ENCODE data around the gene EXOC8. TPM values are rescaled to one million over a fixed set of nuclear protein-coding genes. Genes with fewer than 3 reads are reported as not detected.

The EXOC8 gene
- total and polyA plus RNA-seq, 2 of the 8 experiments (the other 6 are each of a cell fraction or from before 2014, with no cell fraction given), result 2.0 to 9.8 TPM

DNA sequence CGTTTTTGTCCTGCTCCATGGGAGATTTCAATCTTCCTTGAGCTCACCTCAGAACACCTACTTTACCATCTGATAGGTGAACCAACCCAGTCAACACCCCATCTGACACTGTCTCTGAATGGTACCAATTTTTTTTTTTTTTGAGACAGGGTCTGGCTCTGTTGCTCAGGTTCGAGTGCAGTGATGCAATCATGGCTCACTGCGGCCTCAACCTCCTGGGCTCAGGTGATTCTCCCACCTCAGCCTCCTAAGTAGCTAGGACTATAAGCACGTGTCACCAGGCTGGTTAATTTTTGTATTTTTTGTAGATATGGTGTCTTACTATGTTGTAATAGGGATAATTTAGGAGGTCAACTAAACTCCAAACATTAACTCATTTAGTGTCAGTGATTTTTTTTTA, 36.7 kb upstream of the EXOC8 start:
- no peak overlapping the region for H2BK120ac ChIP-seq (replicated peaks; ENCODE audit: low read depth, low read length)
- ChIA-PET CTCF (ENCODE audit: partially characterized antibody) (interaction anchor here (1.0 to 2.6 kb wide), 2 partner anchors 12 to 216 kb away, joined by 3 to 7 read pairs; no protein-coding TSS in a partner anchor), POLR2A (ENCODE audit: partially characterized antibody) (no interaction called here)
- no peak overlapping the region for H3K4me3 ChIP-seq (ENCODE audit: extremely low read depth in 1 of 4, insufficient read depth in 2 of 4, low read depth in 3 of 4, low read length in 4 of 4)
- TF ChIP-seq ASH2L (IDR thresholded peaks at IDR 0.05; ENCODE audit: low read length) (no peak), CEBPB (IDR thresholded peaks at IDR 0.05; ENCODE audit: low read depth, low read length) (0 out of 2 replicates have a peak, but pooled peaks have one; percentile 10)
- DNase-seq (ENCODE audit: low read depth in 1 of 2, low spot score in 2 of 2) (no peak), FAIRE-seq (no peak)
- no peak overlapping the region for H3K14ac ChIP-seq (ENCODE audit: insufficient read length)
- H2BK20ac ChIP-seq (ENCODE audit: low read length), result no peak overlapping the region
- no peak overlapping the region for H2BK15ac ChIP-seq (ENCODE audit: low read length)
- H3K56ac ChIP-seq (replicated peaks; ENCODE audit: insufficient read length, low read depth, low read length), result no peak overlapping the region
- H3K27me3 ChIP-seq (replicated peaks in 1 of 4; ENCODE audit: control insufficient read depth in 3 of 4, extremely low read depth in 1 of 4, insufficient read depth in 3 of 4, low read length in 3 of 4), result no peaks in the 10 kb centered on the region
- H3K4me2 ChIP-seq (ENCODE audit: insufficient read depth in 1 of 2, low read depth in 2 of 2, low read length in 2 of 2), result no peak overlapping the region
- H3K27ac ChIP-seq (ENCODE audit: low read depth, low read length), result no peak overlapping the region
- H3K79me2 ChIP-seq (ENCODE audit: control insufficient read depth in 1 of 2, insufficient read depth in 2 of 2, low read length in 2 of 2), result no peaks in the 10 kb centered on the region
- no peak overlapping the region for H3K23ac ChIP-seq (ENCODE audit: insufficient read length)
- no peak overlapping the region for H3K18ac ChIP-seq (ENCODE audit: extremely low read depth, low read length)
- no peaks in the 10 kb centered on the region for H3K36me3 ChIP-seq (ENCODE audit: control insufficient read depth in 2 of 4, insufficient read depth in 4 of 4, low read length in 3 of 4)
- H3K4me1 ChIP-seq (replicated peaks in 1 of 4; ENCODE audit: control insufficient read depth in 3 of 4, insufficient read depth in 4 of 4, low read length in 3 of 4), result peaks cover 0 to 6% (median 0%) of the 10 kb centered on the region in 4 experiments; a peak in 2 of 7 replicates
- H3K4ac ChIP-seq (replicated peaks; ENCODE audit: insufficient read length, low read depth, low read length), result no peak overlapping the region
- no peak overlapping the region for H3K9ac ChIP-seq (replicated peaks in 1 of 4; ENCODE audit: extremely low read depth in 1 of 4, low read depth in 3 of 4, low read length in 3 of 4)
- 82% methylated on average over 3 of the region's 4 CpGs; no CpG with 5 or more reads in 1 of the 2 experiments for WGBS, 2 experiments (ENCODE audit: extremely low coverage in 1 of 2, insufficient coverage in 1 of 2, insufficient read length in 1 of 2, insufficient replicate concordance in 2 of 2, low coverage in 1 of 2, low lambda C conversion rate in 2 of 2, missing lambda C conversion rate in 1 of 2)
- H2BK5ac ChIP-seq (ENCODE audit: low read depth, low read length), result no peak overlapping the region
- peaks cover 0 to 1% of the 10 kb centered on the region in 2 experiments for H4K20me1 ChIP-seq (replicated peaks in 1 of 2; ENCODE audit: control insufficient read depth in 1 of 2, insufficient read depth in 2 of 2, low read length in 2 of 2)
- H4K91ac ChIP-seq (replicated peaks; ENCODE audit: insufficient read length, low read length), result no peak overlapping the region
- no peaks in the 10 kb centered on the region for H3K79me1 ChIP-seq (ENCODE audit: low read depth, low read length)
- H4K8ac ChIP-seq (ENCODE audit: extremely low read depth, insufficient read depth, low read length), result no peak overlapping the region
- no peak overlapping the region for H2AFZ ChIP-seq (ENCODE audit: low read length)
- no peak overlapping the region for H2AK5ac ChIP-seq (ENCODE audit: low read depth, low read length)
- H3K9me3 ChIP-seq (ENCODE audit: insufficient read depth in 2 of 2, low read depth in 1 of 2, low read length in 1 of 2), result no peaks in the 10 kb centered on the region
- no peak overlapping the region for H2BK12ac ChIP-seq (ENCODE audit: low read depth, low read length)
- H3K23me2 ChIP-seq (ENCODE audit: low read depth, low read length), result no peaks in the 10 kb centered on the region
- H4K5ac ChIP-seq (ENCODE audit: insufficient read length, low read depth, low read length), result no peak overlapping the region
